Hypothalamus (tissue), 51 donors: ENCODE results near the gene OR52A5.

ENCODE experiments used
- DNase-seq, 51 donors: peaks; one replicate each; lab custom pipeline; 2025; lab: John Stamatoyannopoulos, UW

Gene OR52A5

DNA sequence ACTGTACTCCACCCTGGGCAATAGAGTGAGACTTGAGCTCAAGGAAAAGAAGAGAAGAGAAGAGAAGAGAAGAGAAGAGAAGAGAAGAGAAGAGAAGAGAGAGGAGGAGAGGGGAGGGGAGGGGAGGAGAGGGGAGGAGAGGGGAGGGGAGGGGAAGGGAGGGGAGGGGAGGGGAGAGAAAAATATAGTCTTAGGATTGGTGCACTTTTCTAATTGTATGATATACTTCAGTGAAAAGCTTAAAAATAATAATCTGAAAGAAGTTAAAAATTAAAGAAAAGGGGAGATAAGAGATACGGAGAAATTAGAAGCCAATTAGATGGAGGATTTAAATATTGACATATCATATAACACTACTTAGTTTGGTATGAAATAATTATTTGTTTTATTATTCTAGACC is 19.3 kb downstream of the OR52A5 start:
- DNase-seq, result no peak

- DNase-seq, result no peak
Measured at GRCh38 chr11:5117588-5117987, 20.6 kb downstream of the OR52A5 start.

GRCh38 chr11:5115339-5115738 is 22.8 kb downstream of the OR52A5 start:
- no peak for DNase-seq

- DNase-seq, result no peak
Measured at GRCh38 chr11:5107285-5107684, 30.9 kb downstream of the OR52A5 start.

- no peak for DNase-seq
Measured at GRCh38 chr11:5103066-5103465, 35.1 kb downstream of the OR52A5 start.

GRCh38 chr11:5102246-5102645 is 35.9 kb downstream of the OR52A5 start:
- no peak for DNase-seq

GRCh38 chr11:5096011-5096410 is 42.1 kb downstream of the OR52A5 start:
- no peak for DNase-seq

- DNase-seq, result no peak
Measured at GRCh38 chr11:5092821-5093585, 45.2 kb downstream of the OR52A5 start.

GRCh38 chr11:5090668-5091067 is 47.5 kb downstream of the OR52A5 start:
- DNase-seq, result no peak

GRCh38 chr11:5088556-5088955 is 49.6 kb downstream of the OR52A5 start:
- no peak for DNase-seq

DNA sequence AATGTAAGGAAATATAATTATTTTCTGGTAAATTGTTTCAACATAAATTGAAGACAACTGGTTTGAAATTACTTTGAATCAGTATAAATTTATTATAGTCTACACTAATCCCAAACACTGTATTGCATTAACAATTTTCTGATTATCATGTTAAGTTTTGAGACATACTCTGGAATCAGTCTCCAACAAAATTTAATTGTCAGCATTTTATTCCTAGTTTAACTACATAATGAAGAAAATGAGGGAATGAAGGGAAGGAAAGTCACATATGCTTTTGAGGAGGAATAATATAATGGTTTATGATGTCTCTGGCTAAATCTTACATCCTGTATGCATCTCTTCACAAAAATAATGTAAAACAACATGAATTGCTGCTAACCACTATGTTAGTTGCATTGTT is 54.6 kb downstream of the OR52A5 start:
- DNase-seq, result no peak

DNA sequence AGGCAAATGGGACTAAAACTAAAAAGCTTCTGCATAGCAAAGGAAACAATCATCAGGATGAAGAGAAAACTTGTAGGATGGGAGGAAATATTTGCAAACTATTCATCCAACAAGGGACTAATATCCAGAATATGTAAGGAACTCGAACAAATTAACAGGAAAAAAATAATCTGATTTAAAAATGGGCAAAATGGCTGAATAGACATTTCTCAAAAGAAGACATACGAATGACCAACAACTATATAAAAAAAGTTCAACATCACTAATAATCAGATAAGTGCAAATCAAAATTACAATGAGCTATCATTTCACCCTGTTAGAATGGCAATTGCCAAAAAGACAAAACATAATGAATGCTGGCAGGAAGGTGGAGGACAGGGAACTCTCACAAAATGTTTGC is 56.8 kb downstream of the OR52A5 start:
- no peak for DNase-seq
